GM12878 (cell line): ENCODE data around the gene RAB10. TPM values are rescaled to one million over a fixed set of nuclear protein-coding genes. Genes with fewer than 3 reads are reported as not detected.

Source experiments
- ATAC-seq: fragments of 200-7000 bp; cut with Tn5 transposase; 3 replicates; pipeline ENCODE4 v1.9.1; 2020; ENCODE audit warnings: mild to moderate bottlenecking, moderate library complexity
- BruUV-seq: library from RNA; stranded (reverse); fragments of 400-500 nt; replicated peaks from 2 replicates; lab custom pipeline; 2021; lab: Mats Ljungman, UMichigan
- CTCF ChIA-PET: fragments of 300-600 bp; sonication (Branson Sonifier 250); formaldehyde crosslinking; extraction: SDS; loops from one replicate; lab custom pipeline; 2021; ENCODE audit warnings: inconsistent platforms; lab: Yijun Ruan, JAX
- POLR2A ChIA-PET: fragments of 350-600 bp; formaldehyde crosslinking; extraction: SDS; loops from one replicate; lab custom pipeline; 2021; ENCODE audit warnings: inconsistent platforms; lab: Charles Lee
- RAD21 ChIA-PET: fragments of 300-600 bp; sonication (Branson Sonifier 250); formaldehyde crosslinking; loops from one replicate; lab custom pipeline; 2023; ENCODE audit warnings: antibody characterized with exemption; ENCODE audit not compliant: unreplicated experiment; lab: Charles Lee
- SMC1A ChIA-PET: fragments of 300-600 bp; sonication (Branson Sonifier 250); formaldehyde crosslinking; loops from one replicate; lab custom pipeline; 2023; ENCODE audit not compliant: unreplicated experiment, uncharacterized antibody; lab: Charles Lee
- DNase-seq: peaks from one replicate; pipeline ENCODE4 v3.0.0-alpha.2; 2011; ENCODE audit warnings: low read depth, low spot score
- FAIRE-seq: peaks from 3 replicates; lab custom pipeline; 2011; peaks lifted over from hg19 to GRCh38; lab: Jason Lieb, UNC
- H2AFZ ChIP-seq: 2 replicates; pipeline ENCODE4 v1.6.0; 2011; ENCODE audit warnings: low read depth, low read length, control low read depth; ENCODE audit not compliant: control insufficient read depth
- H3K27ac ChIP-seq: 2 replicates; pipeline ENCODE4 v1.5.1; 2011; ENCODE audit warnings: control low read depth; ENCODE audit not compliant: control insufficient read depth, insufficient read depth
- H3K27me3 ChIP-seq, 2 experiments: replicated peaks in 1 of 2; 2 replicates each; pipeline versions ENCODE4 v1.6.0 to v1.6.1; 2011; ENCODE audit warnings: low read length in 1 of 2; ENCODE audit not compliant: control insufficient read depth in 2 of 2, insufficient read depth in 2 of 2
- H3K36me3 ChIP-seq, 2 experiments: 2 replicates each; pipeline ENCODE4 v1.5.1; 2011; ENCODE audit warnings: low read length in 1 of 2; ENCODE audit not compliant: control insufficient read depth in 2 of 2, insufficient read depth in 2 of 2
- H3K4me1 ChIP-seq: 2 replicates; pipeline ENCODE4 v1.6.1; 2011; ENCODE audit warnings: mild to moderate bottlenecking, low read length, moderate library complexity, mixed read lengths; ENCODE audit not compliant: control insufficient read depth, insufficient read depth
- H3K4me2 ChIP-seq: 2 replicates; pipeline ENCODE4 v1.6.0; 2011; ENCODE audit warnings: control low read depth; ENCODE audit not compliant: control insufficient read depth, insufficient read depth
- H3K4me3 ChIP-seq: fragments of 200-600 bp; sonication (generic); 2 replicates; pipeline ENCODE4 v1.5.1; 2016
- H3K79me2 ChIP-seq: 2 replicates; pipeline ENCODE4 v1.6.0; 2011; ENCODE audit warnings: low read length; ENCODE audit not compliant: control insufficient read depth, insufficient read depth
- H3K9ac ChIP-seq: 2 replicates; pipeline ENCODE4 v1.8.0; 2011; ENCODE audit warnings: low read length, control low read depth, mixed read lengths; ENCODE audit not compliant: control insufficient read depth, insufficient read depth
- H3K9me3 ChIP-seq: replicated peaks from 3 replicates; pipeline ENCODE4 v1.5.1; 2011; ENCODE audit warnings: mild to moderate bottlenecking, low read length; ENCODE audit not compliant: control insufficient read depth, insufficient read depth
- H4K20me1 ChIP-seq: 2 replicates; pipeline ENCODE4 v1.6.0; 2011; ENCODE audit not compliant: control insufficient read depth, insufficient read depth
- BRCA1 ChIP-seq: IDR thresholded peaks from 2 replicates; pipeline ENCODE4 v1.6.1; 2011; ENCODE audit warnings: low read depth, low read length, improper control_type of control experiment
- CEBPB ChIP-seq, 2 experiments: fragments of 150-350 bp in 1 of 2; IDR thresholded peaks; 2 replicates each; pipeline ENCODE4 v1.6.1; 2012 to 2014; ENCODE audit warnings: low read depth in 2 of 2, low read length in 2 of 2, borderline replicate concordance in 1 of 2, inconsistent platforms in 1 of 2
- E2F8 ChIP-seq: fragments of 450-650 bp; IDR thresholded peaks from 2 replicates; pipeline ENCODE4 v1.6.1; 2018; ENCODE audit warnings: mild to moderate bottlenecking, low read depth, moderate library complexity; ENCODE audit not compliant: partially characterized antibody
- EP300 ChIP-seq, 2 experiments: fragments of 150-350 bp in 1 of 2; IDR thresholded peaks; 2 replicates each; pipeline ENCODE4 v1.6.1; 2011 to 2012; ENCODE audit warnings: low read depth in 2 of 2, low read length in 2 of 2, borderline replicate concordance in 1 of 2, improper control_type of control experiment in 1 of 2, inconsistent platforms in 1 of 2; ENCODE audit not compliant: control insufficient read depth in 1 of 2
- HDGF ChIP-seq: fragments of 450-650 bp; IDR thresholded peaks from 2 replicates; pipeline ENCODE4 v1.6.1; 2016; ENCODE audit warnings: antibody characterized with exemption
- IKZF1 ChIP-seq: fragments of 450-650 bp; conservative IDR thresholded peaks from 2 replicates; pipeline ENCODE4 v1.6.1; 2017; ENCODE audit warnings: antibody characterized with exemption, mild to moderate bottlenecking
- MYC ChIP-seq: IDR thresholded peaks from 2 replicates; pipeline ENCODE4 v1.6.1; 2011; ENCODE audit warnings: mild to moderate bottlenecking, low read length, moderate library complexity, inconsistent platforms; ENCODE audit not compliant: insufficient read depth, insufficient replicate concordance, insufficient read length, severe bottlenecking
- RAD21 ChIP-seq: IDR thresholded peaks from 2 replicates; pipeline ENCODE4 v1.6.1; 2011; ENCODE audit warnings: mild to moderate bottlenecking, low read depth, low read length, moderate library complexity; ENCODE audit not compliant: insufficient read depth
- RFX5 ChIP-seq: IDR thresholded peaks from 2 replicates; pipeline ENCODE4 v1.6.1; 2011; ENCODE audit warnings: low read depth, low read length, improper control_type of control experiment
- SMARCA5 ChIP-seq: fragments of 450-650 bp; IDR thresholded peaks from 2 replicates; pipeline ENCODE4 v1.6.1; 2017; ENCODE audit warnings: mild to moderate bottlenecking
- SPI1 ChIP-seq: IDR thresholded peaks from 2 replicates; pipeline ENCODE4 v1.6.1; 2011; ENCODE audit warnings: low read depth, mild to moderate bottlenecking, low read length, moderate library complexity, borderline replicate concordance; ENCODE audit not compliant: insufficient read depth
- WGBS: methylation state at CpG from one replicate; pipeline ENCODE4 v1.1.6; 2016; ENCODE audit warnings: low lambda C conversion rate; ENCODE audit not compliant: insufficient replicate concordance, insufficient coverage; ENCODE audit errors: missing lambda C conversion rate; 5-methylcytosine and 5-hydroxymethylcytosine counted together
- in situ Hi-C: fragments of 300-500 bp; cut with MboI; formaldehyde crosslinking; loops from 9 replicates; pipeline ENCODE4 v1.14.3; 2018; ENCODE audit warnings: mixed read lengths
- intact Hi-C: fragments of 100-400 bp; cut with micrococcal nuclease; formaldehyde crosslinking; loops from one replicate; pipeline ENCODE4 v1.14.2; 2022; ENCODE audit not compliant: unreplicated experiment
- polyA plus RNA-seq, 11 experiments: library from polyadenylated mRNA; depleted of rRNA in 4 of 11; unstranded in 6 of 11; stranded (reverse) in 5 of 11; fragments of >200 nt; fragmentation: Nextera tagmentation in 4 of 11; fragmentation: Illumina TruSeq in 1 of 11; extraction: Ambion mirVana in 4 of 11; extraction: Trizol in 1 of 11; gene quantifications; 1 replicate in 1 of 11; 2 replicates in 10 of 11; pipeline versions ENCODE4 v1.2.1 to v1.2.3, GENCODE V29; 2011 to 2016; ENCODE audit warnings: inconsistent platforms in 2 of 11, missing spikeins in 2 of 11, low read depth in 1 of 11
- total RNA-seq, 4 experiments: library from RNA; depleted of rRNA in 3 of 4; stranded (reverse); fragments of >200 nt in 3 of 4; fragmentation: Illumina TruSeq in 1 of 4; extraction: Trizol in 1 of 4; gene quantifications; 2 replicates each; pipeline versions ENCODE4 v1.2.1 to v1.2.3, GENCODE V29; 2013 to 2021
- TF ChIP-seq, protein P1 (sequence below): fragments of 150-350 bp; IDR thresholded peaks from 2 replicates; pipeline ENCODE4 v1.6.1; 2016; ENCODE audit warnings: low read depth, low read length
- TF ChIP-seq, protein P2 (sequence below): IDR thresholded peaks from 2 replicates; pipeline ENCODE4 v1.6.1; 2011; ENCODE audit warnings: low read depth, mild to moderate bottlenecking, low read length, moderate library complexity, borderline replicate concordance; ENCODE audit errors: extremely low read depth
- TF ChIP-seq, protein P3 (sequence below): IDR thresholded peaks from 2 replicates; pipeline ENCODE4 v1.6.1; 2012; ENCODE audit warnings: low read length, inconsistent platforms

The RAB10 gene
- total and polyA plus RNA-seq, 10 of the 15 experiments (the other 5 are each of a cell fraction or from before 2014, with no cell fraction given) = 13.3 to 109 (median 82.0) TPM

DNA sequence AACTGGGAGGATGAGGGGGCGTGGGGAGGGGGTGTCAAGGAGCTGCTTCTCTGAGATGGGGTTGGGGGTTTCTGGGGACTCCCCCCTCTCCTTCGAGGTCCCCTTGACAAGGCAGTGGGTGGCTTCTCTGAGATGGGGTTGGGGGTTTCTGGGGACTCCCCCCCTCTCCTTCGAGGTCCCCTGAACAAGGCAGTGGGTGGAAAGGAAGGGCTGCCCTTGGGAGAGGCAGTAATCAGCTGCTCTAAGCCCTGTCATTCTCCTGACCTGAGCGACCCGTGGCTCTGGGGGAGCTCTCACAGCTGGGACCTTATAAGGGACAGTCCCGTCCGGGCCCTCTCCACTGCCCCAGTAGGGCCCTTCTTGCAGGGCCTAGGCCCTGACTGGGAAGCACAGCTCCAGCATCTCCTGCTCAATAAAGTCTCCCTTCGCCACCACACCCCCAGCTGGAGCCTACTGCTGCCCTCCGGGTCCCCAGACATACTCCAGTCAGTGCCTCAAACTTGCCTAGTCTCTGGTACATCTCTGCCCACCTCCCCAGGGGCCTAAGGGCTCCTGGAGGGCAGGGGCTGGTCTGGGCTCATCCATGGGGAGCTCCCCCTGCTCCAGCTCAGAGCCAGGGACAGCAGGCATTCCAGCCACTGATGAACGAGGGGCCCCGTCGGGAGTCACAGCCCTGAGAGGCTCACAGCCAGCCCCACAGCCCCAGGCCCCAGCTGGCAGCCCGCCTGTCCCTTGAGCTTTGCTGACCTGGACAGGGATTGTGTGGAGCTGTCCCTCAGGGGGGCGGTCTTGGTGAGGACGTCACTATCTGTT is 141.8 kb downstream of the RAB10 start (continued):
- TF ChIP-seq, protein P1, sequence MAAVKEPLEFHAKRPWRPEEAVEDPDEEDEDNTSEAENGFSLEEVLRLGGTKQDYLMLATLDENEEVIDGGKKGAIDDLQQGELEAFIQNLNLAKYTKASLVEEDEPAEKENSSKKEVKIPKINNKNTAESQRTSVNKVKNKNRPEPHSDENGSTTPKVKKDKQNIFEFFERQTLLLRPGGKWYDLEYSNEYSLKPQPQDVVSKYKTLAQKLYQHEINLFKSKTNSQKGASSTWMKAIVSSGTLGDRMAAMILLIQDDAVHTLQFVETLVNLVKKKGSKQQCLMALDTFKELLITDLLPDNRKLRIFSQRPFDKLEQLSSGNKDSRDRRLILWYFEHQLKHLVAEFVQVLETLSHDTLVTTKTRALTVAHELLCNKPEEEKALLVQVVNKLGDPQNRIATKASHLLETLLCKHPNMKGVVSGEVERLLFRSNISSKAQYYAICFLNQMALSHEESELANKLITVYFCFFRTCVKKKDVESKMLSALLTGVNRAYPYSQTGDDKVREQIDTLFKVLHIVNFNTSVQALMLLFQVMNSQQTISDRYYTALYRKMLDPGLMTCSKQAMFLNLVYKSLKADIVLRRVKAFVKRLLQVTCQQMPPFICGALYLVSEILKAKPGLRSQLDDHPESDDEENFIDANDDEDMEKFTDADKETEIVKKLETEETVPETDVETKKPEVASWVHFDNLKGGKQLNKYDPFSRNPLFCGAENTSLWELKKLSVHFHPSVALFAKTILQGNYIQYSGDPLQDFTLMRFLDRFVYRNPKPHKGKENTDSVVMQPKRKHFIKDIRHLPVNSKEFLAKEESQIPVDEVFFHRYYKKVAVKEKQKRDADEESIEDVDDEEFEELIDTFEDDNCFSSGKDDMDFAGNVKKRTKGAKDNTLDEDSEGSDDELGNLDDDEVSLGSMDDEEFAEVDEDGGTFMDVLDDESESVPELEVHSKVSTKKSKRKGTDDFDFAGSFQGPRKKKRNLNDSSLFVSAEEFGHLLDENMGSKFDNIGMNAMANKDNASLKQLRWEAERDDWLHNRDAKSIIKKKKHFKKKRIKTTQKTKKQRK = no peak
- TF ChIP-seq EP300 (IDR thresholded peaks at IDR 0.05; ENCODE audit: borderline replicate concordance in 1 of 2, control insufficient read depth in 1 of 2, low read depth in 2 of 2, low read length in 2 of 2) = no peak
- TF ChIP-seq SMARCA5 = no peak
- TF ChIP-seq IKZF1 = no peak
- TF ChIP-seq SPI1 = no peak
- no peak for TF ChIP-seq BRCA1
- no peak for TF ChIP-seq HDGF
- TF ChIP-seq, protein P2, sequence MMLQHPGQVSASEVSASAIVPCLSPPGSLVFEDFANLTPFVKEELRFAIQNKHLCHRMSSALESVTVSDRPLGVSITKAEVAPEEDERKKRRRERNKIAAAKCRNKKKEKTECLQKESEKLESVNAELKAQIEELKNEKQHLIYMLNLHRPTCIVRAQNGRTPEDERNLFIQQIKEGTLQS = no peak

DNA sequence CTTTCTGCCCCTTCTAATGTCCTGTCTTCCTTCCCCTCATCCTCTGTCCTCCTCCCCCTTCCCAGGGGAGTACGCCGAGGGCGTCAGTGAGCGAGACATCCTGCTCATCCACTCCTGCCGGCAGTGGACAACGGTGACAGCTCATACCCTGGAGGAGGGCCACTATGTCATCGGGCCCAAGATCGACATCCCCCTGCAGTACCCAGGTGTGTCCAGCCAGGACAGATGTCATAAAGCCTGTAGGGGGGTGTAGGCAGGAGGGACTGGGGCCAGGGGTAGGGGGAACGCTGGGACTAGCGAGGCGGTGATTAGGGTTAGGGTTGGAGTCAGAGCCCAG is 142.4 kb downstream of the RAB10 start:
- Histone ChIP-seq H3K27me3 (peaks cover 4 to 13% of the 10 kb centered on the region in 2 experiments), H3K4me2 (no peak overlapping the region), H3K79me2 (no peaks in the 10 kb centered on the region), H3K9ac (no peak overlapping the region), H4K20me1 (no peaks in the 10 kb centered on the region; the same call in 1 of the 2 replicates), H2AFZ (no peak overlapping the region), H3K4me3 (no peak overlapping the region), H3K9me3 (no peaks in the 10 kb centered on the region), H3K4me1 (no peaks in the 10 kb centered on the region; the same call in 1 of the 2 replicates), H3K27ac (no peak overlapping the region), H3K36me3 (no peaks in the 10 kb centered on the region)
- TF ChIP-seq MYC = no peak
- TF ChIP-seq, protein P3, sequence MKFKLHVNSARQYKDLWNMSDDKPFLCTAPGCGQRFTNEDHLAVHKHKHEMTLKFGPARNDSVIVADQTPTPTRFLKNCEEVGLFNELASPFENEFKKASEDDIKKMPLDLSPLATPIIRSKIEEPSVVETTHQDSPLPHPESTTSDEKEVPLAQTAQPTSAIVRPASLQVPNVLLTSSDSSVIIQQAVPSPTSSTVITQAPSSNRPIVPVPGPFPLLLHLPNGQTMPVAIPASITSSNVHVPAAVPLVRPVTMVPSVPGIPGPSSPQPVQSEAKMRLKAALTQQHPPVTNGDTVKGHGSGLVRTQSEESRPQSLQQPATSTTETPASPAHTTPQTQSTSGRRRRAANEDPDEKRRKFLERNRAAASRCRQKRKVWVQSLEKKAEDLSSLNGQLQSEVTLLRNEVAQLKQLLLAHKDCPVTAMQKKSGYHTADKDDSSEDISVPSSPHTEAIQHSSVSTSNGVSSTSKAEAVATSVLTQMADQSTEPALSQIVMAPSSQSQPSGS = no peak
- no peak for TF ChIP-seq E2F8
- TF ChIP-seq RAD21 = no peak
- TF ChIP-seq RFX5 = no peak
- TF ChIP-seq CEBPB (IDR thresholded peaks at IDR 0.05; ENCODE audit: borderline replicate concordance in 1 of 2, low read depth in 2 of 2, low read length in 2 of 2) = no peak
- FAIRE-seq (no peak), ATAC-seq (no peak), DNase-seq (no peak)
- BruUV-seq = no TSS peak
- ChIA-PET SMC1A (no interaction called here), POLR2A (no interaction called here), CTCF (no interaction called here), RAD21 (interaction anchor here (0.7 kb wide), 1 partner anchor 29 kb away, joined by 3 read pairs; no protein-coding TSS in a partner anchor)
- 71% methylated on average over 6 of the region's 11 CpGs for WGBS
- in situ Hi-C loops = no loop called here
- intact Hi-C loops = no loop called here
